ENCODE measurements around the gene ITGB1.

Gene ITGB1

DNA sequence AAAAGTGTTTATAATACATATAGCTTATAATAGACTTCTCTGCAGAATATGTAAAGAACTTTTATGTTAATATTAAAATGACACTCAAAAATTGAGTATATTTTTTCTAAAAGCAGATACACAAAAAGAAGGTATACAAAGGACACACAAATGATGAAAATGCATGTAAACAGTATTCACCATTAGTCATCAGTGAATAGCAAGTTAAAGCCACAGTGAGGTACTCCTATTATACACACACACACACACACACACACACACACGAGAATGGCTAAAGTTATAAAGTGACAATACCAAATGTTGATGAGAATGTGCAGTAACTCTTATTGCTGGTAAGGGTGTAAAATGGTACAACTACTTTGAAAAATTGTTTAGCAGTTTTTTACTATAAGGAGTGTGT, 92.9 kb downstream of the ITGB1 start:
- no peak for DNase-seq

DNA sequence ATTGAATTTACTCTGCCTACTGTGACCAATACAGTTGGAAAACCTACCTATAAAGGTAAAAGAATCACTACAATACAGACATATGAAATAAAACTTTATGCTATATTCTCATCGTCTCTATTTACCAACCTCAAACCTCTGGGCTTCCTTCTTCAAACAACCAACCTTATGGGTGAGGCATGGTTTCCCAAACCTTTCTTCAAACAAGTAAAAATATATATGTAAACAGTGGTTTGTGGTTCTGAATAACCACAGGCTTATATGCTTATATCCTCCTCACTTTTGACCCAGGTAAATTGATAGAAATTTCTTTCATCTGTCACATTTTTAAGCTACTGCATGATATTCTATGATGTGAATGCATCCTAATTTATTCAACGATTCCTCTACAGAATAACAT, 103.6 kb downstream of the ITGB1 start:
- no peak for DNase-seq

DNA sequence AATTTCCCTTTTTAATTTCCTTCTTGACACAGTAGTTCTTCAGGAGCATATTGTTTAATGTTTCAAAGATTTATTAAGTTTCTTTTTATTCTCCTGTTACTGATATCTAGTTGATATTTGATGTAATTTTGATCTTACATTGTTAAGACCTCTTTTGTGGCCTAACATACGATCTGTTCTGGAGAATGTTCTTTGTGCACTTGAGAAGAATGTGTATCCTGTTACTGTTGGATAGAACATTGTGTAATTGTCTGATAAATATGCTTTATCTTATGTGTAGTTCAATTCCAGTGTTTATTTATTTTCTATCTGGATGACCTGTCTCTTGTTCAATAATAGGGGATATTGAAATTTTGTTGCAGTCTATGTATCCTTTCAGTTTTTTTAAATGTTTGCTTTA, 106.7 kb downstream of the ITGB1 start:
- no peak for DNase-seq

All from right hindlimb (tissue), 1 donor.